Fibroblast of pulmonary artery (primary cell): ENCODE data around the gene FJX1.

Source experiments
- DNase-seq: peaks from one replicate; pipeline ENCODE4 v3.0.0-alpha.2; 2010; ENCODE audit warnings: low read depth
- H3K4me3 ChIP-seq: replicated peaks from 2 replicates; pipeline ENCODE4 v1.5.1; 2011; ENCODE audit warnings: low read depth, mild to moderate bottlenecking, control low read depth, low read length, moderate library complexity
- TF ChIP-seq, protein P1 (sequence below): IDR thresholded peaks from 2 replicates; pipeline ENCODE4 v1.5.1; 2011; ENCODE audit warnings: mild to moderate bottlenecking, control low read depth, low read length, inconsistent platforms; ENCODE audit errors: missing control alignments

Gene FJX1

DNA sequence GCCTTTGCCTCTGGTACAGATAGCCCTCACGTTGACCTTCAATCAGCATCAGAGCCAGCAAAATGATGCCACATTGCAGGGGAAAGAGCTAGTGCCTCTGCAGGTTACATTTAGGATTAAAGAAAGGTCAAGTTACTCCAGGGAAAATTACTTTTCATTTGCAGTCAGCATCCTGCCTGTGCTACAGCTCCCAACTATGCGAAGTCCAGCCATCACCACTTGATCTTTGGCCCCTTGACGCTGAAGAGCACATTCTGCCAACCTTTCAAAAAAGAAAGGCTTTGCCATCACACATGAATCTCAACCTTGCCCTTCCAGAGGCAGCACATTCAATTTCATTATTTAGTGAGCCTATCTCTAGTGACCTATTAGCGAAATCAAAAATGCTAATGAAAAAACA lies 11.3 kb downstream of the FJX1 start:
- TF ChIP-seq, protein P1, sequence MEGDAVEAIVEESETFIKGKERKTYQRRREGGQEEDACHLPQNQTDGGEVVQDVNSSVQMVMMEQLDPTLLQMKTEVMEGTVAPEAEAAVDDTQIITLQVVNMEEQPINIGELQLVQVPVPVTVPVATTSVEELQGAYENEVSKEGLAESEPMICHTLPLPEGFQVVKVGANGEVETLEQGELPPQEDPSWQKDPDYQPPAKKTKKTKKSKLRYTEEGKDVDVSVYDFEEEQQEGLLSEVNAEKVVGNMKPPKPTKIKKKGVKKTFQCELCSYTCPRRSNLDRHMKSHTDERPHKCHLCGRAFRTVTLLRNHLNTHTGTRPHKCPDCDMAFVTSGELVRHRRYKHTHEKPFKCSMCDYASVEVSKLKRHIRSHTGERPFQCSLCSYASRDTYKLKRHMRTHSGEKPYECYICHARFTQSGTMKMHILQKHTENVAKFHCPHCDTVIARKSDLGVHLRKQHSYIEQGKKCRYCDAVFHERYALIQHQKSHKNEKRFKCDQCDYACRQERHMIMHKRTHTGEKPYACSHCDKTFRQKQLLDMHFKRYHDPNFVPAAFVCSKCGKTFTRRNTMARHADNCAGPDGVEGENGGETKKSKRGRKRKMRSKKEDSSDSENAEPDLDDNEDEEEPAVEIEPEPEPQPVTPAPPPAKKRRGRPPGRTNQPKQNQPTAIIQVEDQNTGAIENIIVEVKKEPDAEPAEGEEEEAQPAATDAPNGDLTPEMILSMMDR: no peak
- DNase-seq: no peak
- H3K4me3 ChIP-seq: no peak overlapping the region

DNA sequence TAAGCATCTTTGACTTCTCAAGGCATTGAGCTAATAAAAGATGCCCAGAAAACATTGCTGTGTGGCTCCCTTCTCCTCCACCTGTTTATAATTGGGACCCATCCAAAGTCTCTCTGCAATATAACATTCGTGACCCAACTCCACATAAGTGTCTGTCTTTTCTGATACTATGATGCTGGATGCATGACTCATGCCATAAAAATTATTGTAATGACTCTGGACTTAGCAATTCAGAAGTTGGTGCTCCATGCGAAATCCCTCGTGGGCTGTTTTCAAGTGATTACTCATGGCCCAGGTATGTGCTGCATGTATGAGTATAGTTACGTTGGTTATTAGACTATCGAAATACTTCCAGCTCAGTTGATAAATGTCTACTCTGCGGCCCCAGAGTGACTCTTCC lies 11.7 kb downstream of the FJX1 start:
- H3K4me3 ChIP-seq: no peak overlapping the region
- peak; percentile 98 for DNase-seq

DNA sequence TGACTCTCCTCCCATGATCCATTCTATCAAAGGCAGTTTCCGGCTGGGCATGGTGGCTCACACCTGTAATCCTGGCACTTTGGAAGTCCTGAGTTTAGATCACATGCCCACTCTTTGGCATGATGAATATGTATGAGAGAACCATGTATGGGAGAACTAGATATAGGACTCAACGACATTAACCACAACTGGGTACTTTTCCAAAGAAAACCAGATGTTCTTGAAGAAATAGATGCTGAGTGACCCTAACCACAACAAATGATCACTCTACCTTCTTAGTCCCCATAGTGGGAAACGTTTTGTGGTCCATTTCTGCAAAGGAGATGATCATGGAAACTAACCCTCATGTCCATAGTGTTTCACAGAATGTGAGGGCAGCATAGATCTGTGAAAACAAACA lies 13.6 kb downstream of the FJX1 start:
- no peak for DNase-seq
- TF ChIP-seq, protein P1: no peak
- no peak overlapping the region for H3K4me3 ChIP-seq

More for the DNA sequence above, 11.7 kb downstream of the FJX1 start:
- TF ChIP-seq, protein P1: no peak

DNA sequence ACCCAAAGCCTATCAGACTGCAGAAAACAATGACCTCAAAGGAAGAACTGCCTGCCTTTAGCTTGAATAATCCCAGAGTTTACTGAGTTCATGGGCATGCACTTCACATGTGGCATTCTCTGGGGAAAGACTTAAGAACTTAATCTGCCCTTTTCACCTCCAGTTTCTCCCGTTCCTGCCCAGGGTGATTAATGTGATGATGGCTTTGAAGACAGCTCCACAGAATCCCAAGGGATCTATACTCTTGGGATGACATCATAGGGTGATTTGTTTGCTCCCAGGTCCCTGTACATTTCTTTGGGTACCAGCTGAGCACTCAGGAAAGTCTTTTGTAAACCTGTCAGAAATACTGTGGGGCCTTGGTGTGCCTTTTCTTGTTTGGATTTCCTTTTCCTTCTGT lies 14.0 kb downstream of the FJX1 start:
- TF ChIP-seq, protein P1: no peak
- DNase-seq: peak; percentile 20
- H3K4me3 ChIP-seq: no peak overlapping the region

DNA sequence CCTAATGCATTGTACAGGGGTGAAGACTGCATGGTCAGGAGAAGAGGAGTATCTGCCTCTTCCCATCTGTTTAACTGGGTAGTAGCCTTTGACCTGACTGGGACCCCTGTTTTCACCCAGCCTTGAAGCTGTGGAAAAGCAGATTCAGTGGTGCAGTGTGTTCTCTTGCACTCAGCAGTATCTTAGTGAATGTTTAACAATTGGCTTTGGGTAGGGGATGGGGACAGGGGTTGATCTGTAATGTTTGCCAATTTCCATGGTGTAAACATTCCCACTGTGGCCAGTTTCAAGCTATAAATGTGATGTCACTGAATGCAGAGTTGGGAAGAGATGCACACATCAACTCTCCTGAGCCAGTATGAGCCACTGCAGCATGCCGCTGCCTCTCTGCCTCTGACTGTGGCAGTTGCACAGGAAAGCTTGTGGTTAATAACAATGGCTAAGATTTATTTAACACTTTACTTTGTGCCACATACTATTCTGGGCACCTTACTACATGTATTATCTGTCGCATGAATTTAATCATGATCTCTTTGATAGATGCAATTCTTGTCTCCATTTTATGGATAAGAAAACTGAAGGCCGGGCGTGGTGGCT lies 15.7 kb downstream of the FJX1 start:
- TF ChIP-seq, protein P1: no peak
- no peak for DNase-seq
- no peak overlapping the region for H3K4me3 ChIP-seq

DNA sequence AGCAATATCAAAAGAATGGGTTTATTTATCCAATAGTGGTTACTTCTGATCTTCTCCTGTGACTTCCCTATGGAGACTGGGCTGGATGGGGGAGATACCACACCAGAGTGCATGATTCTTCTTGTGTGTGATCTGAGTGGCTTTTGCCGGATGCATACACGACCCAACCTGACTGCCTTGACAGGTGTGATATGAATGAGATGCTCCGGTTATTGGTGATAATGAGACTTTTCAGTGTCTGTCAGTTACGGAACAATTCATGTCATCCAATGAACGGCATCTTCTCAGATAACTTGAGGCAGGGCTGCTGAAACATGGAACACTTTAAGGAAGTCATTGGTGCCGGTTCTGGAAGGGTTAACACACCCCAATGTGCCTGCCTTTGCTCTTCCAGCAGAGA lies 17.7 kb downstream of the FJX1 start:
- H3K4me3 ChIP-seq: no peak overlapping the region
- DNase-seq: no peak
- TF ChIP-seq, protein P1: no peak

DNA sequence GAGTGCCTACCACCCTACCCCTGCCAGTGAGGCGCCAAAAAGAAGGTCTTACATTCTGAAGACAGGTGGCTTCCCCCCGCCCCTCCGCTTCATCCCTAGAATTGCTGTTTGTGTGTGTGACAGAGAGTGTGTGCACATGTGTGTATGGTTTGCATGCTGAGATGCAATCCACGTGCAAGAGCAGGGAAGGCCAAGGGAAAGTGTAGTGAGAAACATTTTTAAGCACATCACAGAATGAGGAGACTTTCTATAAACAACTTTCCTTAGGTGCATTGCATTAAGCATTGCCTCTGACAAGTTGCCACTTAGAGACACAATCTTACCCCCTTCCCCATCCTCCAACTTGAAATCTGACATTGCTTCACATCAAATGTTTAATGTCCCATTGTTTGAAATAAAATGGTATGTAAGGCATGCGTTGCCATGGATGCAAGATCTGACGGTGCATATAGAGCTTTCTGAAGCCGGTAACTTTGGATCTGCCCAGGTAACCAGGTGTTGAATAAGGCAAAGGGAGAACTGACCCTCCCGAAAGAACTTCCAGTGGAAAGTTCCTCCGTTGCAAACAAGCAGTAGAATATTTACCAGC lies 21.4 kb downstream of the FJX1 start:
- no peak for DNase-seq
- TF ChIP-seq, protein P1: no peak
- H3K4me3 ChIP-seq: no peak overlapping the region
